ENCODE measurements around the gene USF1. TPM values are rescaled to one million over a fixed set of nuclear protein-coding genes. Genes with fewer than 3 reads are reported as not detected.
A peak's percentile ranks its signal among the peaks of the same experiment; 100 is the strongest.

USF1 gene
- polyA plus RNA-seq, 3 donors: 6.3 to 335 (median 25.5) TPM

DNA sequence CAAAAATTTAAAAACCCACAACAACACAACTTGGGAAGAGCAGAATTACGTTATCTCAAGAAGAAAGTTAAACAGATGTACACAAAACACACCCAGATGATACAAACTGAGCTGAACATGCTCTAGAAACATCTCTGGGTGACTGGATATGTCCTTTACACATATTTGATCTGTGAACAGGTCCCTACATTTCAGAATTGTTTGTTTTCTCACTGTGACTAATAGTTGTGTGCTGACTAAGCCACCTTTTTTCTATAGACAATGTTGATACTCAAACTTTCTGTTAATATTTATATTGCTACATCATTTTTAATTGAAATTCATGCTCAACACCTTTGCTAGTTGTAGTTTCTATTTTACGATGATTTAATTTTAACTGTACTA lies 23.8 kb downstream of the USF1 start:
- no peak overlapping the region for H3K9ac ChIP-seq (ENCODE audit: insufficient read depth, low read length, poor library complexity, severe bottlenecking)
- peak overlapping the region; percentile 90 for H3K4me2 ChIP-seq (replicated peaks; ENCODE audit: extremely low read depth, low read length, poor library complexity, severe bottlenecking)

GRCh38 chr1:161021165-161021969 lies 24.4 kb downstream of the USF1 start:
- Mint-ChIP-seq H3K27ac (peak overlapping the region; percentile 73 to 96 (median 92)), H3K27me3 (ENCODE audit: low read depth in 3 of 3) (peaks cover 1 to 12% (median 2%) of the 10 kb centered on the region in 3 donors), H3K4me1 (peaks cover 54% of the 10 kb centered on the region), H3K9me3 (peaks cover 0 to 2% (median 0%) of the 10 kb centered on the region in 7 donors), H3K36me3 (peaks cover 3 to 7% of the 10 kb centered on the region in 2 donors), H3K4me3 (peak overlapping the region; percentile 93 to 95)
- WGBS (ENCODE audit: insufficient coverage): 0% methylated on average over 26 of the region's 34 CpGs
- Histone ChIP-seq H3K27ac (ENCODE audit: low read depth in 1 of 2, low read length in 2 of 2) (peak overlapping the region; percentile 38 to 73), H3K4me2 (replicated peaks; ENCODE audit: extremely low read depth, low read length, poor library complexity, severe bottlenecking) (peak overlapping the region; percentile 90), H3K36me3 (replicated peaks in 1 of 2; ENCODE audit: control insufficient read depth in 1 of 2, insufficient read depth in 2 of 2, low read length in 2 of 2) (no peaks in the 10 kb centered on the region), H3K4me3 (replicated peaks in 1 of 3; ENCODE audit: low read depth in 2 of 3, low read length in 3 of 3) (peak overlapping the region; percentile 59 to 87 (median 60)), H4K20me1 (ENCODE audit: insufficient read depth, low read length) (no peaks in the 10 kb centered on the region), H3K9me3 (replicated peaks in 1 of 2; ENCODE audit: control insufficient read depth in 1 of 2, insufficient read depth in 1 of 2, low read length in 2 of 2) (no peaks in the 10 kb centered on the region), H3K27me3 (ENCODE audit: control insufficient read depth in 2 of 2, insufficient read depth in 2 of 2, low read length in 2 of 2) (no peaks in the 10 kb centered on the region), H3K4me1 (ENCODE audit: control insufficient read depth in 1 of 2, insufficient read depth in 2 of 2, low read length in 2 of 2) (peaks cover 44 to 50% of the 10 kb centered on the region in 2 donors), H3K79me2 (ENCODE audit: insufficient read depth, low read length) (peaks cover 32% of the 10 kb centered on the region), H2AFZ (ENCODE audit: insufficient read depth, low read depth, low read length, poor library complexity, severe bottlenecking) (peak overlapping the region; percentile 73), H3K9ac (ENCODE audit: insufficient read depth, low read length, poor library complexity, severe bottlenecking) (peak overlapping the region; percentile 68)
- TF ChIP-seq CTCF (IDR thresholded peaks at IDR 0.05): no peak
- DNase-seq: peak; percentile 49 to 75 (median 68)
- intact Hi-C loops (cut with micrococcal nuclease): no loop called here

More for the DNA sequence above, 23.8 kb downstream of the USF1 start:
- peaks cover 48% of the 10 kb centered on the region for H3K4me1 Mint-ChIP-seq
- no peak overlapping the region for H3K27ac Mint-ChIP-seq
- H3K4me3 Mint-ChIP-seq: peak overlapping the region in 1 of 2 donors; percentile 95
- peaks cover 0 to 2% (median 0%) of the 10 kb centered on the region in 7 donors for H3K9me3 Mint-ChIP-seq
- 100% methylated on average over 1 of the region's 2 CpGs for WGBS (ENCODE audit: insufficient coverage)
- Histone ChIP-seq H3K27ac (ENCODE audit: low read depth in 1 of 2, low read length in 2 of 2) (no peak overlapping the region), H3K9me3 (replicated peaks in 1 of 2; ENCODE audit: control insufficient read depth in 1 of 2, insufficient read depth in 1 of 2, low read length in 2 of 2) (no peaks in the 10 kb centered on the region), H4K20me1 (ENCODE audit: insufficient read depth, low read length) (no peaks in the 10 kb centered on the region), H3K79me2 (ENCODE audit: insufficient read depth, low read length) (peaks cover 28% of the 10 kb centered on the region), H3K36me3 (replicated peaks in 1 of 2; ENCODE audit: control insufficient read depth in 1 of 2, insufficient read depth in 2 of 2, low read length in 2 of 2) (no peaks in the 10 kb centered on the region), H3K4me1 (ENCODE audit: control insufficient read depth in 1 of 2, insufficient read depth in 2 of 2, low read length in 2 of 2) (peaks cover 44 to 45% of the 10 kb centered on the region in 2 donors), H3K27me3 (ENCODE audit: control insufficient read depth in 2 of 2, insufficient read depth in 2 of 2, low read length in 2 of 2) (no peaks in the 10 kb centered on the region), H3K4me3 (replicated peaks in 1 of 3; ENCODE audit: low read depth in 2 of 3, low read length in 3 of 3) (peak overlapping the region in 1 of 3 experiments; percentile 87), H2AFZ (ENCODE audit: insufficient read depth, low read depth, low read length, poor library complexity, severe bottlenecking) (no peak overlapping the region)
- DNase-seq: no peak
- H3K27me3 Mint-ChIP-seq (ENCODE audit: low read depth in 3 of 3): peaks cover 1 to 12% (median 2%) of the 10 kb centered on the region in 3 donors
- intact Hi-C loops (cut with micrococcal nuclease): no loop called here
- no peak for TF ChIP-seq CTCF (IDR thresholded peaks at IDR 0.05)
- H3K36me3 Mint-ChIP-seq: peaks cover 3 to 4% of the 10 kb centered on the region in 2 donors
